DMS53 (cell line): Measurements from ENCODE around the gene HIBCH.
"Not testable (repeated sequence)": the region's sequence is repeated elsewhere in the genome, so short reads cannot be mapped to it uniquely, and the experiment has no call there.

Experiments used
- DNase-seq: peaks from one replicate; lab custom pipeline; 2025; lab: John Stamatoyannopoulos, UW

HIBCH gene

DNA sequence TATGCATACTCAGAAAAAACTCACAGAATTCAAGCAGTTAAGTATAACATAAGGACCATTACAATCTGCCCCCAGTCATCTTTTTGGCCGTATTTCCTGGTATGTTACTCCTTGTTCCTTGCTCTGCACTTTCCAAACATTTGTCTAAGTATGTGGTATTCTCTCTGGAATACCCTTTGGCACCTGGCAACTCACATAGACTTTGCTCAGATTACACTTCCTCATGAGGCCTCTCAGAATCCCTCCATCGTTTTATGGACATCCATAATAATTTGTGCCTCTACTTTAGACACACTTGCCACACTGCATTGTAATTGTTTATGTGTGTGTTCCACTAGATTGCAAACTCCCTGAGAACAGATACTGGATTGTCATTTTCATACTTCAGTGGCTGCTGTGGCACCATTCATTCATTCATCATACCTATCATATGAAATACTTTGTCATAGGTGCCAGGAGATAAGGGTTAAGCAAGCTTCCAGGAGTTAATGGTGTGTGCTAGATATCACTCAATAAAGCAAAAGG is 84.0 kb downstream of the HIBCH start:
- no peak for DNase-seq

DNA sequence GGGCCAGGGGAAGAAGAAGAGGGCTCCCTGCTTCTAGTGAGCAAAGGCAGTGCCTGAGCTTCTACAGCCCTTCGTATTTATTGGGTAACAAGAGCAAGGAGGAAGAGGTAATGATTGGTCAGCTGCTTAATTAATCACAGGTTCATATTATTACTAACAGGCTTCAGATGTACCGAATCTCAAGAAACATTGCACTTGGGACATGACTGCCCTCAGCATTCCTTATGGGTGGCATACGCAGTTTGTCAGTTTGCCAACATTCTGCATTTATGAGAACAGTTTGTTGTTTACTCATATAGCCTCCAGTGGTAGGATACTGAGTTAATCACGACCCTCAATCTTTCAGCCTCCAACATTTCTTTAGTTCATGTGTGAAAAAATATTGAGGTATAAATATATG is 84.5 kb downstream of the HIBCH start:
- DNase-seq: no peak

DNA sequence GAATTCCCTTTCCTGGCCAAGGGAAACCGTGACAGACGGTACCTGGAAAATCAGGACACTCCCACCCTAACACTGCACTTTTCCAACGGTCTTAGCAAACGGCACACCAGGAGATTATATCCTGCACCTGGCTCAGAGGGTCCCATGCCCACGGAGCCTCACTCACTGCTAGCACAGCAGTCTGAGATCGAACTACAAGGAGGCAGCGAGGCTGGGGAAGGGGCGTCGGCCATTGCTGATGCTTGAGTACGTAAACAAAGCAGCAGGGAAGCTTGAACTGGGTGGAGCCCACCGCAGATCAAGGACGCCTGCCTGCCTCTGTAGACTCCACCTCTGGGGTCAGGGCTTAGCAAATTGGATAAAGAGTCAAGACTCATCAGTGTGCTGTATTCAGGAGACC is 95.6 kb downstream of the HIBCH start:
- DNase-seq: not testable (repeated sequence)

DNA sequence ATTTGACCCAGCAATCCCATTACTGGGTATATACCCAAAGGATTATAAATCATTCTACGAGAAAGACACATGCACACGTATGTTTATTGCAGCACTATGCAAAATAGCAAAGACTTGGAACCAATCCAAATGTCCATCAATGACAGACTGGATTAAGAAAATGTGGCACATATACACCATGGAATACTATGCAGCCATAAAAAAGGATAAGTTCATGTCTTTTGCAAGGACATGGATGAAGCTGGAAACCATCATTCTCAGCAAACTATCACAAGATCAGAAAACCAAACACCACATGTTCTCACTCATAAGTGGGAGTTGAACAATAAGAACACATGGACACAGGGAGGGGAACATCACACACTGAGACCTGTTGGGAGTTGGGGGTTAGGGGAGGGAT is 96.9 kb downstream of the HIBCH start:
- not testable (repeated sequence) for DNase-seq

DNA sequence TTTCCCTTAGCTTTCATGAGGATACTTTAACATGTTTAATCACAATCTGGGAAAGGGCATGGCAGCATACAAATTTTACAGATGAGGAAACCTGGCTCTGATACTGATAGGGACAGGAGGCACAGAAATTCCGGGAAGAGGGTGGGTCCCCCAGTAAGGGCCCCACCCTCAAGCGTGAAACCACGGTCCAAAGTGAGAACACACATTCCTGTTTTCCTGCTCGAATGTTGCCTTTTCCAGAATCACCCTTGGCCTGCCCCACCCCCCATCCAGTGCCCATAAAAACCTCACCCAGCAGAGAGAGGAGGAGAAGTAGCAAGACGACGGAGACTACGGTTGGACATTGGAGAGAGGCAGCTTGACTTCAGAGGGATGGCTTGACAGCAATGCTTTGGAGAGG is 98.2 kb downstream of the HIBCH start:
- DNase-seq: no peak

DNA sequence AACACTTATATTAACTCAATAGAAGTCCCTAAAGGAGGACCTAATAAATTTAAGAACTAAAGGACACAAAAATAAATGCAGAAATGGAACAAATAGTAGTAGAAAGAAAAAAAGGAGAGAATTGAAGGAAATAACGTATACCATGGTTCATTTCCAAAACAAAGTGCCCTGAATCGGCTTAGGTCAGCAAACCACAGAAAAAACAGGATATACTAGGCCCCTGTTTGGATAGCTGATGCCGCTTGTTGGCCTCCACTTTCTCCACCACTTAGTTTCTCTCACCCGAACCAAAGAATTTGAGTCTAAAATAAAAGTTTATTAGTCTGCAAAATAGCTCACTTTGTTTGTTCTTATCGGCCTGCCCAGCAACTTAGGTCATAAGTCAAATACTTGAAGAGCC is 100.4 kb downstream of the HIBCH start:
- DNase-seq: no peak

DNA sequence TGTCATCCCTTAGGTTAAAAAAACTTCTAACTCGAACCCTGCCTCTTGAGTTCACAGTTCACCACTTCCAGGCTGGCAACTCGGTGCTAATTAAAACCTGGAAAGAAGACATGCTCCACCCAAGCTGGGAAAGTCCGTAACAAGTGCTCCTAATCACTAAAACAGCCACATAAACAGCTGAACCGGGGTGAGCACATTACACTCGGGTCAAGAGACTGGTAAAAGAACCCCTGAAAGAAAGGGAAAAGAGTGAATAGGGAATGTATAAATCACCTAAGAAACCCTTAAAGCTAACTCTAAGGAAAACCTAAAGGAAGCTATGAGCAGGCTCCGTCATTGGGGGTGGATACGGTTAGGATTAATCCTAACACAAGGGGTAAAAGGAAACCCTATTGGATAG is 102.0 kb downstream of the HIBCH start:
- DNase-seq: no peak

DNA sequence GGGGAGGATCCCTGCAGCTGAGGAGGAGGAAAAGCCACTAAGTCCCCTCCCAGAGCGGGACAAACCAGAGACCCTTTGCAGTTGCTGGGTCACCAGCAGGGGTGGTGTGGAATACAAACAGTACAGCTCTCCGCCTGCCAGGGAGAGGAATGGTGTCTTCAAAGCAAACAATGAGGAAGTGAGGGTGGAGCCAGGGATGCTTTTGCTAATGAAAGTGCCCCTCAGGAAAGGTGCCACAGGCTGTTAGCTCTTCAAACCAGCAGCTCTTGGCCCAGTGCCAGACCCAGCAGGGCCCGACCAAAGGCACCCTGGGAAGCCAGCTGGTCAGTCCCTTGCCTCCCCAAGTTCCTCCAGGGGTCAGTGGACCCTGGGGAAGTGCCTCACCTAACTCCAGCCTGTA is 102.8 kb downstream of the HIBCH start:
- DNase-seq: peak; percentile 95

DNA sequence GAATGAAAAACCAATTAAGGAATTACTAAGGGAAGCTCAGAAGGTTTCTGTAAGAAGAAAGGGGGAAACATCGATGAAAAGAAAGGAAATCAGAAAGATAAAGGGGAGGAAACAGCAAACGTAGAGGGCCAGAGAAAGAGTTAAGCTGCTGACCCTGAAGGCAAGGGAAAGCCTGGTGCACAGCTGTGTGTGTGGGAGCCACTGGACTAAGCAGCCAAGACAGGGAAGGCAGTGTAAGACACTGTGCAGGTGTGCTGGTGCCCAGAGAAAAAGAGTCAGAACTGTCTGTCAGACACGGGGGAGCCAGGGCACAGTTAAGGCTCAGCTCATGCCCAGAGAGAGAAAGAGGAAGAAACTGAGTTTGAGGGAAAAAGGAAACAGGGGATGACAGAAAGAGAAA is 104.0 kb downstream of the HIBCH start:
- no peak for DNase-seq

DNA sequence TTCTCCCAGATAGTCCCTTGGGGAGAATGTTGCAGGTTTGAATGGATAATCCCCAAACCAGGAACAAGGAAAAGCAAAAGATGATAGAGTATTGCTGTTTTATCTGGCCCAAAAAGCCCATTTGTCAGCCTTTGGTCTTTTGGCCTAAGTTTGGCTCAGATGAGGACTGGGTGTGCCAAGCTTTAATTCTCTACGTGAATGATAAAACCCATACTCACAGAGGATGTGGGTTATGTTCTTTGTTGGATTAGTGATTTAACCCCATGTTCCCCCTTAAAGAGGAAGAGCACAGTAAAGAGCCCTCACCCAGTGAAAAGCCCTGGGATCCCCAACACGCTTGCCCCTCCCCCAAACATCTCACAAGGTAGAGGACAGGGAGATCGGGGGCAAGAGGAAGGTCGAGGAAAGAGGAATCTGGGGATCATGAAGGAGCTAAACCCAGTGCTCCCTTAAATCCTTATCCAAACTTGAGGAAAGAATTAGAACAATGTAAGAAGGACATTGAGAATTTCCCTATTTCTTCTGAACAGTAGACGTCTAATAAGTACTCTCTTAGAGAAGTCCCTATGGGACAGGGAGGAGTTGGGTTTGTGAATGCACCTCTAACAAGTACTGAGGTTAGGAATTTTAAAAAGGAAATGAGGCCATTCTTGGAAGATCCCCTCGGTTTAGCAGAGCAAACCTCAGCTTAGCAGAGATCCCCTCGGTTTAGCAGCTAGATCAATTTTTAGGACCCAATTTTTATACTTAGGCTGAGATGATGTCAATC is 105.0 kb downstream of the HIBCH start:
- no peak for DNase-seq

DNA sequence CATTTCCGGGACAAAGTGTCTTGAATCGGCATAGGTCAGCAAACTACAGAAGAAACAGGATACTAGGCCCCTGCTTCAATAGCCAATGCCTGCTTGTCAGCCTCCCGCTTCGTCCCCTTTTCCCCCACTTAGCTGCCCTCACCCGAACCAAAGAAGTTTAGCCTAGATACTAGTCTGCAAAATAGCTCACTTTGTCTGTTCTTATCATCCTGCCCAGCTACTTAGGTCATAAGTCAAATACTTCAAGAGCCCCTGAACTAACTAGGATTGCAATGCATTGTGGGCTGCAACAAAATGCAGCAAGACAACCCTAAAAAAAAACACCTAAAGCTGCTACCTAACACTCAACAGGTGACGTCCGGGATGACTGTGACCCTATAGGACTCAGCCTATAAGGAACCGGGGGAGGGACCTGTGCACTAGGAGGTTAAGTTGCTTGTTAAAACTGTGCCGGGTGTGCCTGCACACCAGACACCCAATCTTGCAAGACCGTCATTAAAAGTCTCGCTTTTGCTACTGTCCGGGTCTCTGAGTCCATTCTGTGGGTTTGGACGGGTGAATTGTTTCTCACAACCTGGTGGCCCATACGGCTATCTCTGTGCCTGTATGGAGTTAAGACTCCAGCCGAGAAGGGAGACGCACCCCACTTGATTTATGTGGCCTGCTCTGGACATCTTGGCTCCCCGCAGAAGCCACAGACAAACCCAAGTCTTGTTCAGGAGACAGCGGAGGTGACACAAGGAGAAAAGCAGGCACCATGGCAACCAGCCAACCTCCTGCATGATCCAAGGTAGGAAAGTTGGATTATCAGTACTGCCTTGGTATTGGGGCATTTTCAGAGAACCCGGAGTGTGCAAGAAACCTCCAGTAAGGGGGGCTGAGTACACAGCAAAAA is 105.9 kb downstream of the HIBCH start:
- DNase-seq: no peak

DNA sequence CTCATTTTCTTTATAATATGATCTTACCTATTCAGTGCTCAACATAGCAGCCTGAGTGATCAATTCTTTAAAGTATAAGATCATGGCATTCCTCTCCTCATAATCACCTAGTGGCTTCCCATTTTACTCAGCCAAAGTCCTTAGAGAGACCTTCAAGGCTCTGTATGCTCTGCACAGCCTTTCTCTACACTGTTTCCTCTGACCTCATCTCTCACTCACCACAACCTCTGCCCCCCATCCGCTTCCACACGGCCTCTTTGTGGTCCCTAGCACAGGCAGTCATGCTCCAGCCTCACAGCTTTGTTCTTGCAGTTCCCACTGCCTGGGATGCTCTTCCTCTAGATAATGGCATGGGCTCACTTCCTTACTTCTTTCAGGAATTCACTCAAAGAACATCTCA is 109.2 kb downstream of the HIBCH start:
- DNase-seq: no peak

DNA sequence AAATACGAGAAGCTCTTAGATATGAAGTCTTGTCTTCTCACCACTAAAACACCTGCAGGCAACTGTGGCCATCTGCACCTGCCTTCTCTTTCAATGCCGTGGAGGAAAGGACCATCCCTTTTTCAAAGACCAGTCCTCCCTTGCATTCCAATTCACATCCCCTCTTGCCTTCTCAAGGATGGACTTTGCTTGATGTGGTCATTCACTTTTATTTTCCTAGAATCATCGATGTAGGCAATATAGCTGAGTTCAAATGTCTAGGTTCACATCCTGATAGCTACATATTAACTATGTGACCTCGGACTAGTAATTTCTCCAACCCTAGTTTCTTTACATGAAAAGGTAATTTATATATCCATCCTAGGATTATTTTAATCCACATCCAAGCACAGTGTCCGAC is 110.1 kb downstream of the HIBCH start:
- no peak for DNase-seq

DNA sequence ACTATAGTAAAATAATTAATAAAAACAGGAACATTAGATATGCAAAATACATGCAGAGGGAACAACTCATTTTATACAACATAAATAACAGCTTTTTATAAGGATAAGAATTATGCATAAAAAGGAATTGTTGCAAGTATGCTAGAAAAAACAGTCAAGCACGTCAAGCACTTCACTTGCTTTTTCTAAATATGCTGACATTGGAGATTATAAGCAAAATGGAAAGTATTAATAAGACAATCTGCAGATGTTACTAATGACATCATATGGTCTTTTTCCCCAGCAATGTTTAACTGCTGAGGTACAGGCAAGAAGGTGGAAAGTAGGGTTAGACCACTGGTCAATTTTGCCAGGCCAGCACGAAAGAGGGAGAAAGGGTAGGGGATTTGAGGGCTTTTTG is 111.7 kb downstream of the HIBCH start:
- DNase-seq: no peak

DNA sequence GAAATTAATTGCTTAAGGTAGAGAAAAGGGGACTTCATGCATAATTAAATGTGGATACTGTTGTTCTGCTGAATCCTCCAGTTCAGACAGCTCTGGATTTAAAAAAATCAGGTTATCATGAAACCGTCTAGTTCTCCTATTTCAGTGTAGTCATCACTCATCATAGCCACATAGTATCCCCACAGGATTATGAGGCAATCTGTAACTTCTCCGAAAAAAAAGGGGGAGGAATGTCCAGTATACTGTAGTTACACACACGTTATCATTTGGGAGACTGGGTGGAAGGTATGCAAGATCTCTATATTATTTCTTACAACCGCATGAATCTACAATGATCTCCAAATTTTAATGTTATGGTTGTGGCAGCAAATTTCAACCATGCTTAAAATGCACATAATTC is 114.0 kb downstream of the HIBCH start:
- no peak for DNase-seq

DNA sequence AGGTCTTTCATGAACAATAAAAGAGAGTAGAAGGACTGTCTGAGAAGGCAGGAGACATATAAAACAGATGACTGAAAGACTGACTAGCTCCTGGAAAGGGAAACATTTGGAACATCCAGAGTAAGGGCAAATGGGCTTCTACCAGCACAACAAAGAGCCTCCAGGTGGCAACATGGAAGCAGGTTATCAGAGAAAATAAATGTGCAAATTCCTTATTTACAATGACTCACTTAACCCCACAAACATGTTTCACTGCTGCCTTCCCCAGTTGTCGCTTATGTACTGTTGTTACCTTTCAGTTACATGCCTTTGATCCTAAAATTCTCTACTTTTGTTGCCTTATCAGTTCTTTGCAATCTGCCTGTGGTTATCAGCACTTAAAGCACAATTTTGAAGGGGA is 117.0 kb downstream of the HIBCH start:
- DNase-seq: peak; percentile 64

DNA sequence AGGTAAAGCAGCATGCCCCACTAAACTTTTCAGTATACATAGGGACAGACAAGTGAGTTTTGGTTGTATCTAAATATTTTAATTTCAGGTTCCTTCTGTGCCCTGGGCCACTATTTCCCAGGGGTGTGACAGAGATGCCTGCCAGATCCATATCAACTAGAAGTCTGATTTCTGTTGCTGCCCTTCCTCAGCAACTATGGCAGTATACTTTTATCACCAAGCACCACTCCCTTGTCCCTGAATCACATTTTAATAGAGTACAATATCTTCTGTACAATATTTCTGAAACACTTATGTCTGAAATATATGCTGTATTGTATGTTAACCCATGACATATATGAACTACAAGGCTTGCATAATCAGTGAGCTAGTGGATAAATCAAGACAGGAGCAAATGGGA is 117.6 kb downstream of the HIBCH start:
- DNase-seq: no peak

DNA sequence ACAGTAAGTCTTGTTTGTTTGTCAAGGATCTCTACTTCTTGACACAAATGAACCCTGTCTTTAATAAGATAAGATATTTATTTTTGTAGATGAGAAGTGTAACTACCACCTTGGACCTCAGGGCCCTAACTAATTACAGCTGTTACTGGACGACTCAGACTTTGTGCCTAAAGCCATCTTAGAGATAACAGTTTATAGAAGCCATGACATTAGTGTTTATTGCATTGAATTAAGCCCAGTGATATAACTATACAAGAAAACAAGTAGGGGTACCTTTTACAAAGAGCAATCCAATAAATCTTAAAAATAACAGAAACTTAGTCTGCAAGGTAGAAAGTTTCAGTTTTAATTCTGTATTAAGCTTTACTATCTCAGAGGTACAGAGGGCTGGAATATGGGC is 119.0 kb downstream of the HIBCH start:
- no peak for DNase-seq

DNA sequence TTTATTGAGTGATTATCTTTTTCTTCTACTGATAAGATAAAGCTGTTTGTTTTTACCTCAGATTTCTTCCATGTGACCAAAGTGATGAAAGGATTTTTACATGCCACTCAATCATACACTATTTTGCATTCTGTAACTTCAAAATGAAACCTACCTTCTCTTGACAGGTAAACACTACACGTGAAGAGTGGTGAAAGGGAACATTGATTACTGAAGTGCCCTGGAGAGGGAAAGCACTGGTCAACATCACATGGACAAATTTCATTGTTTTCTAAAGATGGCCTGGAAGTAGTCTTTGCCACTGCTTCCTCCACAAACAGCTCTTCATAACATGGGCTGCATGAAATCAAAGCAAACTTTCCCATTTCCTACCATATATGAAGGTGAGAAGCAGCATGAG is 120.1 kb downstream of the HIBCH start:
- peak; percentile 34 for DNase-seq

DNA sequence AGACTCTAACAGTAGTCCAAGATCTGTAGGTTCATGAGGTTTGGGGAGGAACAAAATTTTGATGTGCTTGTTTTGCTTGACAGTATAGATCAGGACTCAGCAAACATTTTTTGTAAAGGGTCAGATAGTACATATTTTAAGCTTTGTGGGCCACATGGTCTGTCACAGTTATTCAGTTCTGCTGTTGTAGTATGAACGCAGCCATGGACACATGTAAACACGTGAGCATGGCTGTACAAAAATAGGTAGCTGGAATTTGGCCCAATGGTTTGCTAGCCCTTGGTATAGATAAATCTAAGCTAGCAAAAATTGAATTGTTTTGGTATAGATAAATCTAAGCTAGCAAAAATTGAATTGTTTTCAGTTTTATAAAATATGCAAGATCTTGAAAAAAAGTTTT is 120.5 kb downstream of the HIBCH start:
- no peak for DNase-seq

DNA sequence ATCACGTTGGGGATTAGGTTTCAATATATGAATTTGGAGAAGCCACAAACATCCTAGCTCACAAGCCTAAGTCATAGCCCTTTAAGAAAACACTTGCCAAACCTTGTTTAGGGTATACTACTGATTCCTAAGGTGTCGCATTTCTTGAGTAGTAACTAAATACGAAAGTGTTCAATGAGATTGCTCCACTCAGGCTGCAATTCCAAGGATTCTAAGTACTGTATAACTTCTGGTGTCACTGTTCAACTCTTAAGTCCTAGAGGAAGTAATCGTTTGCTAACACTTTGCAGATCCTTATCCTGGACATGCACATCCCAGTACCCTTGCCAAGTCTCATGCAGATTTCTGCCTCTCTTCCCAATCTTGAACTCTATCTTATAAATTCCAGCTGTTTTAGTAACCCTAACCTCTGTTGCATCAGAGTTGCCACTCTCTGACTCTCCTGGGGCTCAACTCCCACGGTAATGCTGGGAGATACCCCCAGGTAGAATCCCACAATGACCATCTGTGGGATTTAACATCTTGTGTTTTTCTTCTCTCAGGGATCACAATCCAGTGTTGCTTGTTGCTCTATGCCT is 122.4 kb downstream of the HIBCH start:
- DNase-seq: no peak

DNA sequence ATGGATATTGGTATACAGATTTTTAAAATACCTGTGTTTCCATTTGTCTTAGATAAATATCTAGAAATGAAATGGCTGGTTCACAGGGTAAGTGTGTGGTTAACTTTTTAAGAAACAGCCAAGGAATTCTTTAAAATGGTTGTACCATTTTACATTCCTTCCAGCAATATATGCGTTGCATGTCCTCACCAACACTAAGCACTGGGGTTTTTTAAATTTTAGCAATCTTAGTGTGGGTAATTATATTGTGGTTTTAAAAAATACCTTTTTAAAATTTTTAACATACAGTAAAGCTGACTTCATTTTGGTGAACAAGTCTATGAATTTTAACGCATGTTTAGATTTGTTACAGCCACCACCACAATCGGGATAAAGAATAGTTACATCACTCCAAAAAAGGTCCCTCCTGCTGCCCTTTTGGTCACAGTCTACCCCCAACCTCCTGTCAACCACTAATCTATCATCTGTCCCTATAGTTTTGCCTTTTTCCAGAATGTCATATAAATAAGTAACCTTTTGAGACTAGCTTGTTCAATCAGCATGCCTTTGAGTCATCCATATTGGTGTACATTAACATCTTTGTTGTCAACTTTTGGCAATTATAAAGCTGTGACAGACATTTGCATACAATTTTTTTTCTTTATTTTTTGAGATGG is 129.0 kb downstream of the HIBCH start:
- DNase-seq: no peak
